ENCODE data around the gene JMY. TPM values are rescaled to one million over a fixed set of nuclear protein-coding genes. Genes with fewer than 3 reads are reported as not detected.

JMY gene
- total RNA-seq, 1 experiment from 2014 or later = 4.3 TPM

DNA sequence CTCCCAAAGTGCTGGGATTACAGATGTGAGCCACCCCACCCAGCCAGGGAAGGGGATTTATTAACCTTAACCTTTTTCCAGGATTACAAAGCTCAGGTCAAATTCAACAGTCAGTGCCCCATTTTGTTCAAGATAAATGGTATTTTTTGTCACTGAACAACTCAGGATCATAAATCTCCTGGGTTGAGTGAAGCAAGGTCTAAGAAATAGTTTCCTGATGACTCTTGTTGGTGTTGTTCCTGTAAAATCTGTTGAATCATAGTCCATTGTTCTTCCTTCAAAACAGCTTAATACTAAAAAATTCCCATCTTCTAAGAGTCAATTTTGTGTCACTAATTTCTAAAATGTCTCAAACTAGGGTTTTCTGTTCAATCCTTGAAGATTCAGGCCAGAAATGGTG, 33.9 kb upstream of the JMY start:
- peak; percentile 84 for ATAC-seq
- Histone ChIP-seq H3K9me2 (replicated peaks; ENCODE audit: low read length) (no peaks in the 10 kb centered on the region), H3K4me2 (ENCODE audit: low read length) (peak overlapping the region; percentile 49; the same call in 1 of the 2 replicates), H3K9ac (ENCODE audit: low read length) (peak overlapping the region; percentile 35; the same call in 1 of the 2 replicates), H3K4me3 (ENCODE audit: low read length) (no peak overlapping the region), H3K79me2 (ENCODE audit: low read length) (no peaks in the 10 kb centered on the region), H3K36me3 (ENCODE audit: low read depth, low read length) (no peaks in the 10 kb centered on the region), H2AFZ (ENCODE audit: low read length) (no peak overlapping the region), H4K20me1 (ENCODE audit: low read length) (no peaks in the 10 kb centered on the region), H3F3A (ENCODE audit: low read length, unreplicated experiment) (no peaks in the 10 kb centered on the region), H3K4me1 (ENCODE audit: insufficient read depth, low read length) (peaks cover 13% of the 10 kb centered on the region), H3K9me3 (ENCODE audit: low read length) (no peaks in the 10 kb centered on the region), H3K27me3 (ENCODE audit: low read length) (no peaks in the 10 kb centered on the region), H3K27ac (ENCODE audit: low read length) (peak overlapping the region; percentile 82)
- TF ChIP-seq EZH2phosphoT487 (IDR thresholded peaks at IDR 0.05; ENCODE audit: borderline replicate concordance, low read length) (no peak), EZH2 (IDR thresholded peaks at IDR 0.05; ENCODE audit: low read length, unreplicated experiment) (no peak), CTCF (conservative IDR thresholded peaks at IDR 0.05; ENCODE audit: low read depth, low read length) (no peak)
- CTCF ChIA-PET = interaction anchor here (0.6 to 1.6 kb wide), 2 partner anchors 69 to 177 kb away, joined by 4 to 6 read pairs; no protein-coding TSS in a partner anchor
- intact Hi-C loops (cut with micrococcal nuclease) = loop anchor here (2.0 to 10.0 kb wide), 3 partner anchors 33 to 177 kb away; no protein-coding TSS in a partner anchor
- DNase-seq = peak; percentile 77
- POLR2A ChIA-PET (ENCODE audit: unreplicated experiment) = no interaction called here
- no TSS peak for BruUV-seq (replicated peaks)

GRCh38 chr5:79205965-79206364, 30.0 kb upstream of the JMY start:
- no peak overlapping the region for H3K27ac ChIP-seq (ENCODE audit: low read length)
- ATAC-seq (peak; percentile 10; the same call in 1 of the 2 replicates), DNase-seq (no peak)
- H3F3A ChIP-seq (ENCODE audit: low read length, unreplicated experiment) = no peaks in the 10 kb centered on the region
- POLR2A ChIA-PET (ENCODE audit: unreplicated experiment) = no interaction called here
- H4K20me1 ChIP-seq (ENCODE audit: low read length) = no peaks in the 10 kb centered on the region
- no peaks in the 10 kb centered on the region for H3K9me3 ChIP-seq (ENCODE audit: low read length)
- H3K4me1 ChIP-seq (ENCODE audit: insufficient read depth, low read length) = peaks cover 13% of the 10 kb centered on the region
- H3K4me3 ChIP-seq (ENCODE audit: low read length) = no peak overlapping the region
- H3K9me2 ChIP-seq (replicated peaks; ENCODE audit: low read length) = no peaks in the 10 kb centered on the region
- intact Hi-C loops (cut with micrococcal nuclease) = loop anchor here (10.0 kb wide), 1 partner anchor 181 kb away; no protein-coding TSS in a partner anchor
- no peaks in the 10 kb centered on the region for H3K27me3 ChIP-seq (ENCODE audit: low read length)
- H3K4me2 ChIP-seq (ENCODE audit: low read length) = no peak overlapping the region
- TF ChIP-seq EZH2 (IDR thresholded peaks at IDR 0.05; ENCODE audit: low read length, unreplicated experiment) = no peak
- TF ChIP-seq EZH2phosphoT487 (IDR thresholded peaks at IDR 0.05; ENCODE audit: borderline replicate concordance, low read length) = no peak
- no peak for TF ChIP-seq CTCF (conservative IDR thresholded peaks at IDR 0.05; ENCODE audit: low read depth, low read length)
- no peaks in the 10 kb centered on the region for H3K36me3 ChIP-seq (ENCODE audit: low read depth, low read length)
- no peak overlapping the region for H2AFZ ChIP-seq (ENCODE audit: low read length)
- no peaks in the 10 kb centered on the region for H3K79me2 ChIP-seq (ENCODE audit: low read length)
- CTCF ChIA-PET = interaction anchor here (0.6 kb wide), 1 partner anchor 296 kb away, joined by 3 read pairs; no protein-coding TSS in a partner anchor
- no peak overlapping the region for H3K9ac ChIP-seq (ENCODE audit: low read length)
- BruUV-seq (replicated peaks) = no TSS peak

DNA sequence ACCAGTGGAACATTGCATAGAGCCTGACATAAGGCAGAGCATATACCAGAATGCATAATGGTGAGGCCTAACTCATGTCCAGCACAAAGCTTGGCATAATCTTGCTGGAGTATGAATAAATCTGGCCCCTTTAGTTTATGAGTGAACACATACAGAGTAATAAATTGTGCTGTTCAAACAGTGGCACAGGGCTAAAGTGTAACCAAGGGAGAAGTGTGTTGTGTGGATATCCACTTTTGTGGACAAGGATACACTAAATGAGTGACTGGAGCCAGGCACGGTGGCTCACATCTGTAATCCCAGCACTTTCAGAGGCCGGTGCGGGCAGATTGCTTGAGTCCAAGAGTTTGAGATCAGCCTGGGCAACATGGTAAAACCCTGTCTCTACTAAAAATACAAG, 29.4 kb upstream of the JMY start:
- POLR2A ChIA-PET (ENCODE audit: unreplicated experiment) = no interaction called here

More for the DNA sequence above, 29.4 kb upstream of the JMY start:
- H3K4me3 ChIP-seq (ENCODE audit: low read length) = no peak overlapping the region
- ATAC-seq (peak; percentile 13), DNase-seq (no peak)
- H3K36me3 ChIP-seq (ENCODE audit: low read depth, low read length) = no peaks in the 10 kb centered on the region
- H3F3A ChIP-seq (ENCODE audit: low read length, unreplicated experiment) = no peaks in the 10 kb centered on the region
- CTCF ChIA-PET = no interaction called here
- no peak overlapping the region for H3K9ac ChIP-seq (ENCODE audit: low read length)
- H3K4me1 ChIP-seq (ENCODE audit: insufficient read depth, low read length) = peaks cover 7% of the 10 kb centered on the region
- H3K9me2 ChIP-seq (replicated peaks; ENCODE audit: low read length) = no peaks in the 10 kb centered on the region
- no peak overlapping the region for H3K4me2 ChIP-seq (ENCODE audit: low read length)
- H3K9me3 ChIP-seq (ENCODE audit: low read length) = no peaks in the 10 kb centered on the region
- H3K79me2 ChIP-seq (ENCODE audit: low read length) = no peaks in the 10 kb centered on the region
- no peak overlapping the region for H3K27ac ChIP-seq (ENCODE audit: low read length)
- no peak overlapping the region for H2AFZ ChIP-seq (ENCODE audit: low read length)
- H4K20me1 ChIP-seq (ENCODE audit: low read length) = no peaks in the 10 kb centered on the region
- H3K27me3 ChIP-seq (ENCODE audit: low read length) = no peaks in the 10 kb centered on the region
- BruUV-seq (replicated peaks) = no TSS peak
- TF ChIP-seq EZH2 (IDR thresholded peaks at IDR 0.05; ENCODE audit: low read length, unreplicated experiment) (no peak), EZH2phosphoT487 (IDR thresholded peaks at IDR 0.05; ENCODE audit: borderline replicate concordance, low read length) (no peak), CTCF (conservative IDR thresholded peaks at IDR 0.05; ENCODE audit: low read depth, low read length) (no peak)
- intact Hi-C loops (cut with micrococcal nuclease) = loop anchor here (10.0 kb wide), 1 partner anchor 182 kb away; no protein-coding TSS in a partner anchor
